Gastrocnemius medialis (tissue), 4 donors: ENCODE measurements around the gene CD82.

ENCODE experiments used
- POLR2A ChIP-seq, 2 donors: fragments of 450-650 bp; IDR thresholded peaks; one replicate each; pipeline ENCODE4 v1.6.1; 2017; ENCODE audit warnings: antibody characterized with exemption in 2 of 2, mild to moderate bottlenecking in 2 of 2, moderate library complexity in 2 of 2
- TF ChIP-seq, protein P1 (sequence below), 5 experiments: fragments of 450-650 bp in 3 of 5; fragments of 200-600 bp in 2 of 5; sonication (generic) in 2 of 5; IDR thresholded peaks in 4 of 5; conservative IDR thresholded peaks in 1 of 5; 1 replicate in 4 of 5; 2 replicates in 1 of 5; pipeline ENCODE4 v1.5.1; 2016 to 2019; ENCODE audit warnings: antibody characterized with exemption in 5 of 5, mild to moderate bottlenecking in 3 of 5, moderate library complexity in 3 of 5

DNA sequence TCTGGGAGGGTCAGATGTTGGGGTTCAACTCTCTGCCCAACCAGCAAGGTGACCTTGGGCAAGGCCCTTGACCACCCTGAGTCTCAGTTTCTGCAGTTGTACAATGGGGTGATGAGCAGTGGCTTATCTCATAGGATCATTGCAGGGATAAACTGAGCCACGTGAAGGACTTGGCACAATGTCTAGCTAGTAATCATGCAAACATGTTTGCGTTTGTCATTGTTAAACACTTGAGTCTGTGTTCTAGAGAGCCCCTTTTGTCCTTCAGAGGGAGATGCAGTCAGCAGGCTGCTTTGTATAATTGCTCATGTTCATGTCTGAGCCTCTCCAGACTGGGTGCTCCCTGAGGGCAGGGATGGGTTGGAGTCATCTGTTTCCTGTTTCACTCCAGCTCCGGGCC is 15.8 kb downstream of the CD82 start:
- no peak for TF ChIP-seq POLR2A (IDR thresholded peaks at IDR 0.05)
- TF ChIP-seq, protein P1, sequence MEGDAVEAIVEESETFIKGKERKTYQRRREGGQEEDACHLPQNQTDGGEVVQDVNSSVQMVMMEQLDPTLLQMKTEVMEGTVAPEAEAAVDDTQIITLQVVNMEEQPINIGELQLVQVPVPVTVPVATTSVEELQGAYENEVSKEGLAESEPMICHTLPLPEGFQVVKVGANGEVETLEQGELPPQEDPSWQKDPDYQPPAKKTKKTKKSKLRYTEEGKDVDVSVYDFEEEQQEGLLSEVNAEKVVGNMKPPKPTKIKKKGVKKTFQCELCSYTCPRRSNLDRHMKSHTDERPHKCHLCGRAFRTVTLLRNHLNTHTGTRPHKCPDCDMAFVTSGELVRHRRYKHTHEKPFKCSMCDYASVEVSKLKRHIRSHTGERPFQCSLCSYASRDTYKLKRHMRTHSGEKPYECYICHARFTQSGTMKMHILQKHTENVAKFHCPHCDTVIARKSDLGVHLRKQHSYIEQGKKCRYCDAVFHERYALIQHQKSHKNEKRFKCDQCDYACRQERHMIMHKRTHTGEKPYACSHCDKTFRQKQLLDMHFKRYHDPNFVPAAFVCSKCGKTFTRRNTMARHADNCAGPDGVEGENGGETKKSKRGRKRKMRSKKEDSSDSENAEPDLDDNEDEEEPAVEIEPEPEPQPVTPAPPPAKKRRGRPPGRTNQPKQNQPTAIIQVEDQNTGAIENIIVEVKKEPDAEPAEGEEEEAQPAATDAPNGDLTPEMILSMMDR (IDR thresholded peaks at IDR 0.05 in 4 of 5, conservative IDR thresholded peaks at IDR 0.05 in 1 of 5), result no peak
